Activated CD4-positive, CD25-positive, alpha-beta regulatory T cell treated with anti-CD3 and anti-CD28 coated beads, Interleukin-2, amount 50 U/mL, for 24 hours (primary cell): Measurements from ENCODE around the gene NR2E3.

ENCODE experiments used
- ATAC-seq, 2 donors: fragments of 150-1000 bp; cut with Tn5 transposase; one replicate each; pipeline ENCODE4 v1.10.0; 2021; ENCODE audit warnings: mild to moderate bottlenecking in 1 of 2, moderate library complexity in 1 of 2

The NR2E3 gene

GRCh38 chr15:71791975-71792374 is 18.4 kb upstream of the NR2E3 start:
- no peak for ATAC-seq

DNA sequence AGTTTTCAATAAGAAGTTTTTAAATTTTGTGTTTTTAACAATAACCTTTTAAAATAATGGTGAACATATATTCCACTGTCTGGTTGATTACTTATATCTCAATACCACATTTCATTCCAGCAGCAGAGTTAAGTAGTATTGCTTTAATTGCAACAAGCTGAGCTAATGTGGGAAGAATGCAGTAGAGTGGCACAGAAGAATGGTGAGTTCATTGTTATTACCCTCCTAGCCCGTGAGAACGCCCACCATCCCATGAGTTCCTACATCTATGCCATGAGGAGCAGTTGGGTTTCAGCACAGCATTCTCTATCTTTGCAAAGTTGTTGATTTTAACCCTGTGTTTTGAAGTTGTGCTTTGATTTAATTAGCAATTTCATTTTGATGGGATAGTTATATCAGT is 17.8 kb upstream of the NR2E3 start:
- no peak for ATAC-seq

- no peak for ATAC-seq
These were observed 11.7 kb upstream of the NR2E3 start for GRCh38 chr15:71798641-71799040.

- no peak for ATAC-seq
These were observed 10.2 kb upstream of the NR2E3 start for GRCh38 chr15:71800190-71800589.

GRCh38 chr15:71800835-71801745 is 9.3 kb upstream of the NR2E3 start:
- ATAC-seq, result no peak

DNA sequence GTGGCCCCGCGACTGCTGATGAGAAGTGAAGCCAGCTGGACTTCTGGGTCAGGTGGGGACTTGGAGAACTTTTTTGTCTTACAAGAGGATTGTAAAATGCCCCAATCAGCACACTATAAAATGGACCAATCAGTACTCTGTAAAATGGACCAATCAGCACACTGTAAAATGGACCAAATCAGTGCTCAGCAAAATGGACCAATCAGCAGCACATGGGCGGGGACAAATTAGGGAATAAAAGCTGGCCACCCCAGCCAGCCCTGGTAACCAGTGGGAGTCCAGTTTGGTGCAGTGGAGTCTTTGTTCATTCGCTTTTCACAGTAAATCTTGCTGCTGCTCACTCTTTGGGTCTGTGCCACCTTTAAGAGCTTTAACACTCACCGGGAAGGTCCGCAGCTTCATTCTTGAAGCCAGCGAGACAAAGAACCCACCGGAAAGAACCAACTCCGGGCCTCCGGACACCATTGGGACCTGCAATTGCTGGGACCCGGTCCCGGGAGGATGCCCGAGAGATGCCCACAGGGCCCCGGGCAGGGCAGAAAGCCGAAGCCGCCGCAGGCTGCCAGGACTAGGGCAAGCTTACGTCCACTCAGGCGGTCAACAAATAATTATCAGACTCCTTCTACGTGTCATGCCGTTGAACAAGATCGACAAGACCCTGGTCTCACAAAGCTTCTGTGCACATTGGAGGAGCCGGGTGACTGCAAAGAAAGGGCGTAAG is 8.3 kb upstream of the NR2E3 start:
- no peak for ATAC-seq

- no peak for ATAC-seq
These were observed 7.6 kb upstream of the NR2E3 start for GRCh38 chr15:71802770-71803169.

GRCh38 chr15:71804226-71804625 is 6.1 kb upstream of the NR2E3 start:
- ATAC-seq, result no peak

- ATAC-seq, result no peak
These were observed 5.5 kb upstream of the NR2E3 start for GRCh38 chr15:71804695-71805470.

DNA sequence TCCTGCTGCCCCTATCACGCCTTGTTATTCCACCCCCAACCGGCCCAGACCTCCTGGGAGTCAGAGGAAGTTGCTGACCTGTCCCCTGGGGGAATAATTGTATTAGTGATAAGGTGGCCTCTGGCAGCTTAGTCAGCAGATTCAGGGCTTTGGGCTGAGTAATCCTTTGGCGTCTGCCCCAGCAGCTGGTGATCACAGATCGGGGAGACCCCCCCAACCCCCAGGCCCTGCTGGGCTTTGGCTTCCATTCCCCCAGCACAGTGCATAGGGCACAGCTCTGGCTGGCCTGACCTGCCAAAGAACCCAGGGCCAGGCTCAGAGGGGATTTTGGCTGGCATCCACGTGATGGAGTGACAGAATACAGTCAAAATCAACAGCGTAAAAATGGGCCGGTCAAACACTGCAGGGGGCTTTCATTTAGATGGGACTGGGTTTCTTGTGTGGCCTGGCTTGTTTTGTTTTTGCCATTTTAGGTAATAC is 3.9 kb upstream of the NR2E3 start:
- no peak for ATAC-seq

GRCh38 chr15:71807125-71807629 is 3.2 kb upstream of the NR2E3 start:
- ATAC-seq, result no peak

DNA sequence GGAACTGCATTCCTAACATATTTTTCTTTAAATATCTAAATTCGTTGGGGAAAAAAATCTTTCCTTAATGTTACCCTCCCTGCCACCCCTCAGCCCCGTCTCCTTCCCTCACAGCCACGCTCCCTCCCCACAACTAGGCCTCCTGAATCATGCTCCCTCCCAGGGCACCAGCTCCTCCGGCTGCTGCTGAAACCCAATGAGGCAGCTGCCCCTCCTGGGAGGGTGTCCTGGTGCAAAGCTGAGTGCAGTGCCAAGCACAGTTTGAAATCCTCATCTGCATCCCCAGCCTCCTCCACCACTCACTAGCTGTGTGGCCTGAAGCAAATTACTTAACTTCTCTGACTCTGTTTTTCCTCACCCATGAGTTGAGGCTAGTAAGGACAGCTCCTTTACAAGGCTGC is 2.7 kb upstream of the NR2E3 start:
- no peak for ATAC-seq

GRCh38 chr15:71808311-71809020 is 1.9 kb upstream of the NR2E3 start:
- no peak for ATAC-seq

- ATAC-seq, result no peak
These were observed 1.0 kb upstream of the NR2E3 start for GRCh38 chr15:71809346-71809745.

DNA sequence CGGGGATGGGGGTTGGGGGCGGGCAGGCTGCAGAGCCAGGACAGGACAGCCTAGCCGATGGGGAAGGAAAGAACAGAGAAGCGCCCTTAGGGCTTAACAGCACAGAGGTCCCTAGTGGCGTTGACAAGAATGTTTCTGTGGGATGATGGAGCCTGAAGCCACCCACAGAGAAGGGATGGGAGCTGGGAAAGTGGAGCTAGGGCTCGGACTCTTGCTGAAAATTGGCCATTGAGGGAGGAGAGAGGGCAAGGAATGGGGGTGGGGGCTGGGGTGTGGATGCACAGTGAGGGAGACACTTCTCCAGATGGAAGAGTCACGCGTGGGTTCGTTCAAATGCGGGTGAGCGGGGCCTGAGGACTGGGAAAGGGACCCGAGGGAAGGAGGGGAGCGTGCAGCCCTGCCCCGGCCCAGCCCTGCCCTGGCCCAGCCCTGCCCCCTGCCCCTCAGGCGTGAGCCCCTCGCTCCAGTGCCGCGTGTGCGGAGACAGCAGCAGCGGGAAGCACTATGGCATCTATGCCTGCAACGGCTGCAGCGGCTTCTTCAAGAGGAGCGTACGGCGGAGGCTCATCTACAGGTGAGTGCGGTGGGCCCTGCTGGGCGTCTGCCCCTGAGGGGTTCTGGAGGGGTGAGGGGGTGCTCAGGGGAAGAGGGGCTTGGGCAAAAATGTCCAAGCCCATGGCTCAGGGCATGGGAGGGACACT is 832 bp downstream of the NR2E3 start:
- no peak for ATAC-seq

DNA sequence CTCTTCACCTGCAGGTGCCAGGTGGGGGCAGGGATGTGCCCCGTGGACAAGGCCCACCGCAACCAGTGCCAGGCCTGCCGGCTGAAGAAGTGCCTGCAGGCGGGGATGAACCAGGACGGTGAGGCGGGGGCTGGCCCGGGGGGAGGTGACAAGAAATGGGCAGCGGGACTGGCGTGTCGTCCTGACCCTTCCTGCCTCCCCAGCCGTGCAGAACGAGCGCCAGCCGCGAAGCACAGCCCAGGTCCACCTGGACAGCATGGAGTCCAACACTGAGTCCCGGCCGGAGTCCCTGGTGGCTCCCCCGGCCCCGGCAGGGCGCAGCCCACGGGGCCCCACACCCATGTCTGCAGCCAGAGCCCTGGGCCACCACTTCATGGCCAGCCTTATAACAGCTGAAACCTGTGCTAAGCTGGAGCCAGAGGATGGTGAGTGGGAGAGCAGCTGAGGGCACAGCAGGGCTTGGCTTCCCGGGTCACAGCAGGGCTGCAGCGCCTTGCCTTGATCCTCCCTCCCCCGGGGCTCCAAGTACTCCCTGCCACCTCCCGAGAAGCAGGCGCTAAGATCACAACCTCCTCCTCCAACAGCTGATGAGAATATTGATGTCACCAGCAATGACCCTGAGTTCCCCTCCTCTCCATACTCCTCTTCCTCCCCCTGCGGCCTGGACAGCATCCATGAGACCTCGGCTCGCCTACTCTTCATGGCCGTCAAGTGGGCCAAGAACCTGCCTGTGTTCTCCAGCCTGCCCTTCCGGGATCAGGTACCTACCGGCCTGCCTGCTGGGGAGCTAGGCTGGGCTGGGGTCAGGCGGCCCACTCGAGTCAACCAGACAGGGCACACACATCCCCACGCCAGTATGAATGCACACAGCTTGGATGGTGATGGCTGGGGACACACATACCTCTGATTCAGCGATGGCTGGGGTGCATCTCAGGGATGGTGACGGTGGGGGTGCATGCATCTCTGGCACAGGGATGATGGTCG is 1.7 kb downstream of the NR2E3 start:
- no peak for ATAC-seq

- ATAC-seq, result no peak
These were observed 2.8 kb downstream of the NR2E3 start for GRCh38 chr15:71812966-71813722.

DNA sequence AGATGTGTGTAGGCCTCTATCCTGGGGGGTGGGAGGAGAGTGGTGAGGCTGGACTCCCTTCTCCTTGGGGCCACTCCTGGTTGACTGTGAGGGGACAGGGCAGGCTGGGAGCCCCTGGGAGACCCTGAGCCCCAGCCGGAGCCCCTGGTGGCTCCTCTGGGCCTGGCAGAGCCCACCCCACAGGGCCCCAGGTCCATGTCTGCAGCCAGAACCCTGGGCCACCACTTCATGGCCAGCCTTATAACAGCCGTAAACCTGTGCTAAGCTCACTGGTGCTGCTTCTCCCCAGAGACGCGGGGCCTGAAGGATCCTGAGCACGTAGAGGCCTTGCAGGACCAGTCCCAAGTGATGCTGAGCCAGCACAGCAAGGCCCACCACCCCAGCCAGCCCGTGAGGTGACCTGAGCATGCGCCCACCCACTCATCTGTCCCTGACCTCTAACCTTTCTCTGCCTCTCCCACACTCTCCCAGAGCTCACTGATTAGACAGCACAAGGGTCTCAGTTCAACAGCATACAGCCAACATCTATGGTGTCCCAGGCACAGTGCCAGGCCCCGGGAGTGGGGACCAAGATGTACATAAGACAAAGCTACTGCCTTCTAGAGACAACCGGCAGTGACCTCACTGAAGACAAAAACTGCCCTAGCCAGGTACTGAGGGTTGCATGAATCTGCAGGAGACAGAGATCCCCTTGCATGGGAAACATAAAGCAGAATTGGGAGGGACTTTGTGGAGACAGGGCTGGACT is 3.5 kb downstream of the NR2E3 start:
- no peak for ATAC-seq

DNA sequence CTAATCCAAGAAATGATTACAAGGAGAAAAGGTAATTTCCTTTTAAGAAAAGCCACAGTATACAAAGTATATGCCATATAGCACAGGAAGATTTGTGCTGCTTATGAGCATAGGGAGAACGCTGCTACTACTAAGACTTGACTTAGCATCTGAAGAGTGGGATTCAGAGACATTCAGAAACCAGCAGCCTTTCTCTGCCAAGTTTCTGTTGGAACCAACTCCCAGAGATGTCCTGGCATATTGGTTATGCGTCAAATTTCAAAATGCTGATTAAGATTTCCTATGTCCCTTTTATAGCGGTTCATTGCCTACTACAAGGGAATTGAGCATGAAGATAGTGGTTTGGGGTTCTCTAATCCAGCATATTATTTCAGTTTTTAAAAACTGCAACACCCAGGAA is 4.9 kb downstream of the NR2E3 start:
- ATAC-seq, result no peak
